SU-DHL-6 (cell line): ENCODE results near the gene HLA-DPA1.

Source experiments
- H2AFZ ChIP-seq: fragments of 200-600 bp; sonication (generic); 2 replicates; pipeline ENCODE4 v1.6.1; 2014; ENCODE audit warnings: low read depth, mild to moderate bottlenecking, moderate library complexity, mixed read lengths, antibody characterized with exemption, low read length; ENCODE audit not compliant: severe bottlenecking
- H3F3A ChIP-seq: fragments of 200-600 bp; shearing (Covaris generic); 2 replicates; pipeline ENCODE4 v1.6.0; 2016; ENCODE audit warnings: antibody characterized with exemption, mild to moderate bottlenecking; ENCODE audit not compliant: insufficient read depth
- H3K27ac ChIP-seq: fragments of 200-600 bp; sonication (generic); 2 replicates; pipeline ENCODE4 v1.5.1; 2016; ENCODE audit warnings: low read depth, mild to moderate bottlenecking, low read length, moderate library complexity, mixed read lengths
- H3K27me3 ChIP-seq: fragments of 200-600 bp; sonication (generic), shearing (Covaris generic); 2 replicates; pipeline ENCODE4 v1.6.0; 2014; ENCODE audit warnings: mild to moderate bottlenecking, low read length
- H3K36me3 ChIP-seq: fragments of 200-600 bp; sonication (generic); 2 replicates; pipeline ENCODE4 v1.6.1; 2014; ENCODE audit warnings: mild to moderate bottlenecking, low read length, mixed read lengths
- H3K4me2 ChIP-seq: fragments of 300-600, 200-600 bp; shearing (Covaris generic), sonication (generic); 2 replicates; pipeline ENCODE4 v1.6.0; 2014; ENCODE audit warnings: low read length, low read depth, mild to moderate bottlenecking; ENCODE audit not compliant: poor library complexity, severe bottlenecking
- H3K4me3 ChIP-seq: fragments of 200-600 bp; sonication (generic); 2 replicates; pipeline ENCODE4 v1.5.1; 2014; ENCODE audit warnings: antibody characterized with exemption, low read length, mild to moderate bottlenecking, mixed read lengths; ENCODE audit not compliant: insufficient read depth, poor library complexity, severe bottlenecking
- H3K79me2 ChIP-seq: fragments of 200-600 bp; sonication (generic); 2 replicates; pipeline ENCODE4 v1.6.1; 2014; ENCODE audit warnings: mild to moderate bottlenecking, low read length, moderate library complexity; ENCODE audit not compliant: insufficient read depth
- H3K9ac ChIP-seq: fragments of 200-600 bp; sonication (generic); 2 replicates; pipeline ENCODE4 v1.7.0; 2014; ENCODE audit warnings: mild to moderate bottlenecking, low read length
- H3K9me2 ChIP-seq: fragments of 200-600 bp; sonication (generic); replicated peaks from 2 replicates; pipeline ENCODE4 v1.6.1; 2014; ENCODE audit warnings: low read length; ENCODE audit not compliant: insufficient read depth
- H3K9me3 ChIP-seq: fragments of 200-600 bp; sonication (generic); 2 replicates; pipeline ENCODE4 v1.6.1; 2014; ENCODE audit warnings: low read length, mixed read lengths; ENCODE audit not compliant: insufficient read depth
- H4K20me1 ChIP-seq: fragments of 200-600 bp; sonication (generic); 2 replicates; pipeline ENCODE4 v1.6.1; 2014; ENCODE audit warnings: low read depth, mild to moderate bottlenecking, antibody characterized with exemption, low read length, moderate library complexity, mixed read lengths
- CTCF ChIP-seq: fragments of 200-600 bp; sonication (generic); IDR thresholded peaks from one replicate; pipeline ENCODE4 v1.5.1; 2017; ENCODE audit warnings: antibody characterized with exemption, mild to moderate bottlenecking, low read length, moderate library complexity; ENCODE audit not compliant: insufficient read depth, poor library complexity, severe bottlenecking
- EZH2phosphoT487 ChIP-seq: fragments of 200-600 bp; sonication (generic), shearing (Covaris generic); conservative IDR thresholded peaks from 2 replicates; pipeline ENCODE4 v1.6.1; 2018; ENCODE audit warnings: mild to moderate bottlenecking, antibody characterized with exemption, low read length, moderate library complexity, mixed read lengths

Gene HLA-DPA1

GRCh38 chr6:33071569-33071968 lies 1.9 kb downstream of the HLA-DPA1 start:
- Histone ChIP-seq H3F3A (peaks cover 35% of the 10 kb centered on the region; the same call in 1 of the 2 replicates), H2AFZ (no peak overlapping the region), H3K36me3 (peaks cover 38% of the 10 kb centered on the region), H3K27ac (peak overlapping the region; percentile 78), H3K27me3 (no peaks in the 10 kb centered on the region), H3K4me2 (peak overlapping the region; percentile 92), H3K9me3 (no peaks in the 10 kb centered on the region), H3K4me3 (peak overlapping the region; percentile 78), H3K9me2 (no peaks in the 10 kb centered on the region), H3K79me2 (peaks cover 56% of the 10 kb centered on the region), H3K9ac (peak overlapping the region; percentile 70), H4K20me1 (no peaks in the 10 kb centered on the region)
- TF ChIP-seq CTCF = no peak
- no peak for TF ChIP-seq EZH2phosphoT487

GRCh38 chr6:33070909-33071308 lies 2.5 kb downstream of the HLA-DPA1 start:
- Histone ChIP-seq H3K27ac (peak overlapping the region; percentile 78), H4K20me1 (no peaks in the 10 kb centered on the region), H3K9me2 (no peaks in the 10 kb centered on the region), H3K4me3 (peak overlapping the region; percentile 78), H3K9me3 (no peaks in the 10 kb centered on the region), H3K36me3 (peaks cover 44% of the 10 kb centered on the region), H3F3A (peaks cover 35% of the 10 kb centered on the region; the same call in 1 of the 2 replicates), H3K9ac (peak overlapping the region; percentile 70), H2AFZ (no peak overlapping the region), H3K4me2 (peak overlapping the region; percentile 92), H3K27me3 (no peaks in the 10 kb centered on the region), H3K79me2 (peaks cover 49% of the 10 kb centered on the region)
- TF ChIP-seq CTCF (no peak), EZH2phosphoT487 (no peak)

GRCh38 chr6:33069021-33069738 lies 4.3 kb downstream of the HLA-DPA1 start:
- H4K20me1 ChIP-seq = no peaks in the 10 kb centered on the region
- peaks cover 60% of the 10 kb centered on the region for H3K36me3 ChIP-seq
- H3K27ac ChIP-seq = no peak overlapping the region
- TF ChIP-seq EZH2phosphoT487 (no peak), CTCF (no peak)
- no peak overlapping the region for H2AFZ ChIP-seq
- H3F3A ChIP-seq = peaks cover 26% of the 10 kb centered on the region; the same call in 1 of the 2 replicates
- H3K79me2 ChIP-seq = peaks cover 41% of the 10 kb centered on the region
- no peak overlapping the region for H3K4me3 ChIP-seq
- H3K9ac ChIP-seq = no peak overlapping the region
- H3K4me2 ChIP-seq = no peak overlapping the region
- no peaks in the 10 kb centered on the region for H3K27me3 ChIP-seq
- no peaks in the 10 kb centered on the region for H3K9me2 ChIP-seq
- H3K9me3 ChIP-seq = no peaks in the 10 kb centered on the region
